Erythroblast (primary cell): ENCODE results near the gene TXNDC12.

Experiments
- GATA1 ChIP-seq: IDR thresholded peaks from 2 replicates; pipeline ENCODE4 v1.6.1; 2011; ENCODE audit warnings: low read depth, mild to moderate bottlenecking, control low read depth, low read length, moderate library complexity
- POLR2A ChIP-seq: IDR thresholded peaks from 2 replicates; pipeline ENCODE4 v1.6.1; 2011; ENCODE audit warnings: mild to moderate bottlenecking, low read length

- TF ChIP-seq POLR2A (no peak), GATA1 (no peak)
These were observed 72.8 kb downstream of the TXNDC12 start for GRCh38 chr1:51982161-51982560.
